ENCODE data around the gene HEPN1. TPM values are rescaled to one million over a fixed set of nuclear protein-coding genes. Genes with fewer than 3 reads are reported as not detected.

The HEPN1 gene
- not detected in 2 replicates for total RNA-seq

GRCh38 chr11:124918950-124919349, at the start of gene HEPN1:
TSS of gene HEPN1 (plus strand) at chr11:124919250.

GRCh38 chr11:124897674-124898262, 21.3 kb upstream of the HEPN1 start, which contains the start of gene ROBO4:
TSS of gene ROBO4 (minus strand) at chr11:124897865. CDS start at chr11:124897795, 70 bp downstream.

DNA sequence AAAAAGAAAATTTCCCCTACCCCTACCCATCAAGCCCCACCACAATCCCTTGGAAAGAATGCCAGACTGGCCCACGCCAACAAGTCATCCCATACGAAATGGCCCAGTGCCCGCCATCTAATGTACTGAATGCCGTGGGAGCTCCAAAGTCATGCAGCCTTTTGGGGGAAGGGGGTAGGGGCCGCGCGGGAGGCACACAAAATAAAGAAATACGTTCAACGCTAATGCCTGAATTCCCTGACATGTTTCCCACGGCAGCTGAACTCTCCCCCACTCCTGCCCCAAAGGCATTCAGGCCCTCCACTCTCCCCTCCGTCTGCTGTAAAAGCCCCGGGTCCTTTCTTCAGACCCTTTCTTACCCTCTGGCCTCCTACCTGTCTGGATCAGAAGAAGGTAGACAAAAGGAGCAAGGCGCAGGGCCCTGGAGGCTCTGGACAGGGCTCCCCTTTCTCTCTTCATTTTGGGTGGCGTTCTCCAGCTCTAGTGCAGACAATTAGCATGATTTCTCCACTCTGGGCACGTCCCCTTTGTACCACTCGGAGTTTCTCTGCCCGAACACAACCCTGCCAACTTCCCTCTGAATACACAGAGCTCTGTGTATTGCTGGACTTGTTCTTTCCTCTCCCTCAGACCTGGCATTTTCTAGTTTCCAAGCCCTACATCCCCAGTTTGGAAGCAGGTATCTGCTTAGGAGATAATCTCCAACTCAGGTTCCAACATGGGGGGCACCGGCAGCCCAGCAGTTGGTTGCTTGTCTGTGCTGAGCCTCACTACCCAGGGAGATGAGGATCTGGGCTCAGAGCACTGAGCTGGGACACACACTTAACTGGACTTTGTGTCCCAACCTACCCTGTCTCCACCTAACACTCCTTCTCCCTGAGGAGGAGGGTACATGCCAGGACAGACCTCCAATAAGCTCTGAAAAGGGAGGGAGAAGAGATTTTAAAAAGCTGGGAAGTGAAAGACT, 16.8 kb downstream of the HEPN1 start, which contains the start of gene HEPACAM:
HEPACAM (minus strand) TSS at position 500 of the 967 bp plus-strand sequence; CDS start at position 459, 41 bp downstream.

DNA sequence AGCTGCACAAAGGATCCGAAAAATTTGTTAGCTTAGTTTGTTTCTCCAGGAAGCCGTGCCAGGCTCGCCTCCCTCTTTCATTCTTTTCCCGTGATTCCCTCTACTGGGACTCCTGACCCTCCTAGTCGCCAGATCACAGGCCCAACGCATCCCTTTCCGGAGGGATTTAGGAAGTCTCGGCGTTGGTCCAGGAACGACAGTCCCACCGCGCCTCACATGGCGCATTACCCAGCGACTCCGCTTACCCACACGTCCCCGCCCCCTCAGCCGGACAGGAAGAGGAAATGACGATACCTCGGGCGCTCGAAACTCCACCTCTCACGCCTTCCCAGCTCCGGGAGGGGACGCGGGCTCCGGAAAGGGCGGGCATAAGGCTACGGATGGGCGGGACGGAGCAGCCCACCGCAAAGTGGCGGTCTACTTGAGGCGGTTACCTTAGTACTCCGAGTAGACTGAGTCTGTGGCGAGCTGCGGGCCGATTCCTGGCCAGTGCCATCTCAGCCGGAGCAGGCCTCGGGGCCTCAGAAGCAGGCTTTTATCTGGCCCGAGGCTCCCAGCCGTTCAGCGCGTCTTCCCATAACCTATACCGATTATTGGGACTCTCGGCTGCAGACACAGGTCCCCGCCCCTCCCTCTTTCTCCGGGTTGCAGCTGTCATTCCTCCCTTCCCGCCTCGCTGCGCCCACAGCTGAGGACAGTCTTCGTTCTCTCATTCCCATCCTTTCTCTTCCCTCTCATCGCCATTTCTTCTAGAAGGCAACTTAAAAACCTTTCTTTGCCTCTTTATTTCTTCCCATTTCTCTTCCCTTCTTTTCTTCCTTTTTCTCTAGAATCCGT, 34.9 kb downstream of the HEPN1 start, which contains the start of gene CCDC15:
CCDC15 (plus strand) TSS at position 450 of the 837 bp plus-strand sequence. CDS start 531 bp downstream, outside the sequence.

Other genes starting within 250 kb of the HEPN1 start
- 13.1 and 16.0 TPM in 2 replicates for gene SIAE, start 245.5 kb upstream of the HEPN1 start, total RNA-seq
- gene SPA17, start 245.3 kb upstream of the HEPN1 start, total RNA-seq = 18.9 and 23.9 TPM in 2 replicates
- 0.39 and 0.65 TPM in 2 replicates for gene NRGN, start 179.3 kb upstream of the HEPN1 start, total RNA-seq
- not detected in 2 replicates for gene VSIG2, start 167.0 kb upstream of the HEPN1 start, total RNA-seq
- 0.13 and 0.54 TPM in 2 replicates for gene ESAM, start 157.0 kb upstream of the HEPN1 start, total RNA-seq
- gene MSANTD2, start 118.8 kb upstream of the HEPN1 start, total RNA-seq = 10.2 and 10.8 TPM in 2 replicates
- gene ROBO3, start 53.8 kb upstream of the HEPN1 start, total RNA-seq = 4.4 and 4.9 TPM in 2 replicates
- 0.26 and 1.1 TPM in 2 replicates for gene ROBO4, start 21.4 kb upstream of the HEPN1 start, total RNA-seq
- not detected in 2 replicates for gene HEPACAM, start 16.8 kb downstream of the HEPN1 start, total RNA-seq
- gene CCDC15, start 35.0 kb downstream of the HEPN1 start, total RNA-seq = 2.2 and 3.4 TPM in 2 replicates
- gene SLC37A2, start 144.1 kb downstream of the HEPN1 start, total RNA-seq = 0.22 and 0.52 TPM in 2 replicates
- 19.5 and 21.3 TPM in 2 replicates for gene TMEM218, start 192.4 kb downstream of the HEPN1 start, total RNA-seq
- gene PKNOX2, start 245.5 kb downstream of the HEPN1 start, total RNA-seq = 4.4 and 4.6 TPM in 2 replicates